Tibial nerve (tissue), 4 donors: ENCODE data around the gene GPR31.
"Not testable (repeated sequence)": the region's sequence is repeated elsewhere in the genome, so short reads cannot be mapped to it uniquely, and the experiment has no call there.

Source experiments
- EP300 ChIP-seq, 2 donors: sonication (generic); formaldehyde crosslinking; IDR thresholded peaks; one replicate each; pipeline ENCODE4 v1.6.1; 2017; ENCODE audit warnings: antibody characterized with exemption in 2 of 2, mild to moderate bottlenecking in 1 of 2
- TF ChIP-seq, protein P1 (sequence below), 5 experiments: fragments of 200-600 bp in 3 of 5; fragments of 450-650 bp in 2 of 5; sonication (generic) in 3 of 5; IDR thresholded peaks; one replicate each; pipeline ENCODE4 v1.5.1; 2016 to 2019; ENCODE audit warnings: antibody characterized with exemption in 5 of 5, mild to moderate bottlenecking in 3 of 5, moderate library complexity in 2 of 5

DNA sequence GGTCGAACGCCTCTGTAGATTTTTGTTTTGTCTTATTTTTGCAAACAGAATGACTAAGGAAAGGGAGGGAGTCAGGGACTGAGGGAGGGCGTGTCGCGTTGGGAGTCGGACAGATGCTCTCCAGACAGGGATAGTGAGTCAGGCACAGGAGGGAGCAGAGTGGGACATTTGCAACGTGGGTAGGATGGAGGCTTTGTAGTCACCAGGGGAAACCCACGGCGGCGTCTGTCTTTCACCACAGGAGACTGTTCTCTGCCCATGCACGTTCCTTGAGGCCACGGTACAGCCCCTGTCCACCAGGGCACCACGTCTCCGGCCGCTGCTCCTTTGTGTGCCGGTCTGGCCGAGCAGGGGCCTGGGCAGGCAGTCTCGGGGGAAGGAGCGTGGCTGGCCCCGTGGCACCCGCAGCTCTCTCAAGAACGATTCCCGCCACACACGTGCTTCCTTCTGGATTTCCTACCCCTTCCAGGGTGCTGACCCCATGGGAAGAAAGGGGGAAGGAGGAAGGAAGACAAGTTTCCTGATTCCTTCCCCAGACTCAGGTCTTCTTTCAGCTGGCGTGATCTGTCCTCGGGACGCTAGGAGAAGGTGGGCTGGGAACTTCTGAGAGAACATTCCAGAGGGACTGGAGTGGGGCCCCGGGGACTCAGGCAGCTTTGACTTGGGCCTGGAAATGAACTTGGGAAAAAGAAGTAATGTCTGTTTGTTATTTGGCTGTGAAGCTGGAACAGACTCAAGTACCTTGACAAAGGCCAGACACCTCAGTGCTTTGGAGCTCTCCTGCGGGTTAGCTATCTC, 45.7 kb upstream of the GPR31 start:
- not testable (repeated sequence) for TF ChIP-seq EP300 (IDR thresholded peaks at IDR 0.05)
- TF ChIP-seq, protein P1, sequence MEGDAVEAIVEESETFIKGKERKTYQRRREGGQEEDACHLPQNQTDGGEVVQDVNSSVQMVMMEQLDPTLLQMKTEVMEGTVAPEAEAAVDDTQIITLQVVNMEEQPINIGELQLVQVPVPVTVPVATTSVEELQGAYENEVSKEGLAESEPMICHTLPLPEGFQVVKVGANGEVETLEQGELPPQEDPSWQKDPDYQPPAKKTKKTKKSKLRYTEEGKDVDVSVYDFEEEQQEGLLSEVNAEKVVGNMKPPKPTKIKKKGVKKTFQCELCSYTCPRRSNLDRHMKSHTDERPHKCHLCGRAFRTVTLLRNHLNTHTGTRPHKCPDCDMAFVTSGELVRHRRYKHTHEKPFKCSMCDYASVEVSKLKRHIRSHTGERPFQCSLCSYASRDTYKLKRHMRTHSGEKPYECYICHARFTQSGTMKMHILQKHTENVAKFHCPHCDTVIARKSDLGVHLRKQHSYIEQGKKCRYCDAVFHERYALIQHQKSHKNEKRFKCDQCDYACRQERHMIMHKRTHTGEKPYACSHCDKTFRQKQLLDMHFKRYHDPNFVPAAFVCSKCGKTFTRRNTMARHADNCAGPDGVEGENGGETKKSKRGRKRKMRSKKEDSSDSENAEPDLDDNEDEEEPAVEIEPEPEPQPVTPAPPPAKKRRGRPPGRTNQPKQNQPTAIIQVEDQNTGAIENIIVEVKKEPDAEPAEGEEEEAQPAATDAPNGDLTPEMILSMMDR (IDR thresholded peaks at IDR 0.05) = not testable (repeated sequence)
